Measurements from ENCODE around the gene PTPRQ.
"Not testable (repeated sequence)": the region's sequence is repeated elsewhere in the genome, so short reads cannot be mapped to it uniquely, and the experiment has no call there.

PTPRQ gene

GRCh38 chr12:80659512-80660063 is 215.6 kb downstream of the PTPRQ start:
- DNase-seq, result no peak

- no peak for DNase-seq
Observed at GRCh38 chr12:80662586-80662985, 218.6 kb downstream of the PTPRQ start.

- DNase-seq, result no peak
Observed at GRCh38 chr12:80670214-80670613, 226.2 kb downstream of the PTPRQ start.

DNA sequence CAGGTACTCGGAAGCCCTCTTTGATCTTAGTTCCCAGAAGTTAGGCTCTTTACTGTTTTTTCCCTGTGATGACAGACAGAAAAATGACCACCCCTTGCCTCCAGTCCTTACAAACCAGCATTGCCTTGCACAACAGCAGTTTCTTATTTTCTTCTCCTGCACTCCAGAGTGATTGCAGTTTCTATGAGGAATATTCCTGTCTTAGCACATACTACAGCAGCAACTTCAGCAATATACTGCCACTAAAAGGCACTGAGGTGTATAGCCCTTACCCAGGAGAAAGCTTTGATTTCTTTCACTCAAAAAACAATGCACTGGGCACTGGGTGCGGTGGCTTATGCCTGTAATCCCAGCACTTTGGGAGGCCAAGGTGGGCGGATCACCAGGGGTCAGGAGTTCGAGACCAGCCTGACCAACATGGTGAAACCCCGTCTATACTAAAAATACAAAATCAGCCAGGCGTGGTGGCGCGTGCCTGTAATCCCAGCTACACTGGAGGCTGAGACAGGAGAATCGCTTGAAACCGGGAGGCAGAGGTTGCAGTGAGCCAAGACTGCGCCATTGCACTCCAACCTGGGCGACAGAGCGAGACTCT is 232.1 kb downstream of the PTPRQ start:
- DNase-seq, result not testable (repeated sequence)

DNA sequence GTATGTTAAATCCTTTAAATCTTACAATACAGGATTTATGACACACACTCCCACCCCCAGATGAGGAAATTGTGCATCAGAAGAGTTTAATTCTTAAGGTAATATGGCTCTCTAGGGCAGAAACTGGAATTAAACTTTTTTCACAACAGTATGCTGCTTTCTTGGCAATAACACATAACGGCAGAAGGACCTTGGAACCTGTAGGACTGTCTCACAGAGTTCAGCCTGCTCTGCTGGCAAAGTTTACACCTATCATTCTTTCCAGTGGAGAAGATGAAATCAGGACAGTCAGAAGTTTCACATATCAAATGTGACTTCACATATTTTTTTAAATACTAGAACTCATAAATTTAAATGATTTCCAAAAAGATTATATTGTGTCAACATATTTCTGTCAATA is 232.8 kb downstream of the PTPRQ start:
- DNase-seq, result no peak

GRCh38 chr12:80677994-80678393 is 234.0 kb downstream of the PTPRQ start:
- DNase-seq, result no peak

- no peak for DNase-seq
Observed at GRCh38 chr12:80679346-80680131, 235.5 kb downstream of the PTPRQ start.

DNA sequence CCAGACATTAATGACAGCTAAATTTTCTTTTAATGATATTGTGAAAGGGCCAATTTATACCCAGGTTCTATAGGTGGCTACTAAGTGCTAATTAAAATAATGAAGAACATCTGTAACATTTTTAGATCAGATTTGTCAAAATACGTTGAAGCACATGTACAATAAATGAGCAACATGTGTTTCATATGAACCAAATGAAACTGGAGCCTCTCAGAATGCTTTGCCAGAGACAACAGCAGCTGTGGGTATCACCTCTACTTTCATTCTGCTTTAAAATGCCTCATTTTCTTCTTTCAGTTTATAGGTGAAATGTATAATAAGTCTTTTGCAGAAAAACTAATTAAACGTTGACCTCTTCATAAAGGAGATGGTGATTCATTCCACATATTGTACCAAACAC is 237.3 kb downstream of the PTPRQ start:
- no peak for DNase-seq

GRCh38 chr12:80681786-80682185 is 237.8 kb downstream of the PTPRQ start:
- no peak for DNase-seq

GRCh38 chr12:80684077-80684495 is 240.1 kb downstream of the PTPRQ start:
- DNase-seq, result no peak

- DNase-seq, result no peak
Observed at GRCh38 chr12:80690090-80690489, 246.1 kb downstream of the PTPRQ start.

DNA sequence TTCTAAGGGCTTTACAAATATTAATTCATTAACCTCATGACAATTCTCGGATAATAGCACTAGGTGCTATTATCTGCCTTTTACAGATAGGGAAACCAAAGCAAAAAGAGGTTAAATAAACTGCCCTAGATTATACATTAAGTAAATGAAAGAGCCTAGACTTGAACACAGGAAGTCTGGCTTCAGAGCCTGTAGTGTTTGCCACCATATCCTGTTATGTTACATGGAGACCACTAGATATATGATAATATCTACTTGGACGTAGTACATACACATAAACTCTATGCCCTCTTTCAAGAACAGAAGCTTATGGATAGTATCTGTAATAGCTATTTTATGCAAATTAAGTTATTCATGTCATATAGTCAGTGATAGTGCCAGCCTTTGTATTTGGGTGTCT is 246.5 kb downstream of the PTPRQ start:
- no peak for DNase-seq

DNA sequence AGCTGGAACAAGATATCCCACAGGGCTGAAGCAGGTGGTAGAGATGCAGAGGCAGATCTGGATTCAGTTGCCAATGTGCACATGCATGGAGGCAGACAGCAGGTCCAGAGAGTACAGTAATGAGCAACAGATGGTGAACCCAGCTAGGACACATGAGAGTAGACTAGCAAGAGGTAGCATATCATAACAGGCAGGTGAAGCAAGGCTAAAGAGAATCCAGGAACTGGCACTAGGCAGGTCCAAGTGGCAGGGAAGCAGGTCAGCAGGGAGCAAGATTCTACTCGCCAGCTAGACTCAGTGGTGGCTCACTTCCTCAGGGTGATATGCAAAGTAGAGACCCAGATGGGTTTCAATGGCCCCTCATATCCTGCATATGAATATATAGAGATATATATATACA is 248.1 kb downstream of the PTPRQ start:
- DNase-seq, result no peak

DNA sequence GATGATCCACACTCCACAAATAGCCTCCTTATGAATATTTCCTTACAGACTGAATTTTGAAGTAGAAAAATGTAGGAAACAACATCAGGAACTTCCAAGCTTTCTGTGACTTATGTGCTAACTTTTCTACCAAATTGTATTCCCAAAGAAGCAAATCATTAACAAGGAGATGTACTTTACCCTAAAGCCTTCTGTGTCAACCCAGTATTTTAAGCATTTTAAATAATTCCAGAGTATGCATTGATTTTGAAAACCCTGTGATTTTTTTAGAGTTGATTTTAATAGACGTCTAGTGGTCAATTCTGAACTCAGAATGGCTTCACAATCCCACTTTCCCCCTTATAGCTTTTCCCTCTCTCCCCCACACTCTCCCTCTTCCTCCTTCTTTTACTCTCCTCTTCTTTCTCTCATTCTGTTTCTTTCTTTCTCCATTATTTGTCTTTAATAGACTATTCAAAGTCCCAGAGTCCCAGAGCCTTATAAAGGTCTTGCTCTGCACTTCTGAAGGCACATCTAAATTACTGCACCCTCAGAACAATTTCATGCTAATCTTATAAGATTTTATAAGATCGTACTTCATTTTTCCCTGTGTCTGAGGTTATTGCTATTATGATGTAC is 253.3 kb downstream of the PTPRQ start:
- DNase-seq, result no peak

GRCh38 chr12:80698256-80698655 is 254.2 kb downstream of the PTPRQ start:
- no peak for DNase-seq

DNA sequence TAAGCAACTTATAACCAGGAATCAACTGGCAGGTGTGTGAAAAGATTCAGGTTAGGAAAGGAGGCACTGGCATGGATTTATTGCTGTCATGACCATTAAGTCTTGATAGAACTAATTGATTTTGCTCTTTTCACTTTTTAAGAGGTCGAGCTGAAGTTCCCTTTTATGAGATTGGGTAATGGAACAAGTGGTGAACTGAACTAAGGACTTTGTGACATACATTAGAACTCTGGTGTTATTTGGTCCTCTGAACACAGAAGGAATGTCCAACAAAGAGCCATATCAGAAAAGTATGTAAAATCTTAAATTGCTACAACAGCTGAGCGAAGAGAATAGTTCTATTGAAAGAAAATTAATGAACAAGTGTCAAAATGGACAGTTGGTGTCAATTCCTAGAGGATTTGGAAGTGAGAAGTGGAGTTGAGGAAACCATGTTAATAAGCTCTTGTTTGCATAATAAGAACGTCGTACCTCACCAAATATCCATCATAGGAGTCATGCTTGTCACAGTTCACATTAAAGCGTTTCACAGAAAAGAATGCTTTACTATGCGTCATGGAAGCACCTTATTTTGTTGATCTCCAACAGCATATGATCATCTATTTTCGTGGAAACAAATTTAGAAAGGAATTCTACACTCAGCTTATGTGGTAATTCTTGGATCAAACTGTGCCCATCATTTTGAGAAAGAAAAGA is 255.0 kb downstream of the PTPRQ start:
- DNase-seq, result no peak

DNA sequence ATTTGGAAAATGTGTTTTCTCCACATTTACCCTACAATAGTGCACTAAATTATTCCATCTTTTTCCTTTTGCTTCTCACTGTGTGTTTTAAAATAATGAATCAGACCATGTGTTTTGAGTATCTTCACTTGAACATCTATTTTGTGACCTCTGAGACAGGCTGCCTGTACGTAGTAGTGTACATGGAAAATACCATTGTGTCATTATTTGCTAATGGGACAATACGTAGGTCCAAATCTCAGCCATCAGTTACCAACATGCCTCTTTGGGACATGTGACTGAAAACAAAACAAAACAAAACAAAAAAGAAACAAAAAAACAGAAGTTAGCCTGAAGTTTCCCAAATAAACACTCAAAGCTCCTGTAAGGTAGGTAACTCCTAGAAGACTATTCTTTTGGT is 256.3 kb downstream of the PTPRQ start:
- DNase-seq, result no peak

- no peak for DNase-seq
Observed at GRCh38 chr12:80701388-80701787, 257.4 kb downstream of the PTPRQ start.

DNA sequence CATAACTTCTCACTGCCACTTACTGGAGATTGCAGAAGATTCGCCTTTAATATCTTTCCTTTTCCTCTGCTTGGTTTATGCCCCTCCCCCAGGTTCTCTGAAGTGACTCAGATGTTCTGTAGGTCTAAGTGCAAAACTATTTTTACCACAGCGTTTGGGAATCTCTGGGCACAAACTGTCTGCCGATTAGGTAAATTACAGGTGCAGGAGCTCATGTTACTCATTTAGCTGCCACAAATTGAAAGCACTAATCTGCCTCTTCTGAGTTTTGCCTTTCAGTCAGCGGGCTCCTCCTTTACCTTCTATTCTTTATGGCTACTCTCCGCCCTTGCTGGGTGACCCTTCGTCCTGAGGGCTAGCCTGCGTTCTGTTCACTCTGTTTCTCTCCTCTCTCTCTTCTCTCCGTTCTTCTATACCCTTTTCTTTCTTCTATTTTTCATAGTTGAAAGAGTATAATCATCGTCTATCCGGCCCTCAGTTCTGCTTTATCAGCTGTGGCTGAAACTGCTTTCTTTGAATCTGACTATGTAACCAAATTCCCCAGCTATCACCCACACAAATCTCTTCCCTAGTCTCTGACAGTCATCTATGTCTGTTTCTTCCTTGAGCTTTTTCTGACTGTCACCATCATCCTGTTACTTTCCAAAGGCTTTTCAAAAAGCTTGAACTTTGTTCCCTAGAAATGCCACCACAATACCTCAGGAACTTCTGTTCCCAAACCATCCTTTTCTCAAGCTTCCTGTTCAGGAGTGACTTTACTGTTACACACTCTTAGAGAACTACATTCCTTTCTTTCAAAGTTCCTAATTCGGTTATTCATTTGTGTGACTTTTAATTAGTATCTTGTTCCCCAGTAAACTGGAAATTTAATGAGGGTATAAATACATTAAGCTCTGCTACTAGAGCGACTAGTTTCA is 259.1 kb downstream of the PTPRQ start:
- no peak for DNase-seq

DNA sequence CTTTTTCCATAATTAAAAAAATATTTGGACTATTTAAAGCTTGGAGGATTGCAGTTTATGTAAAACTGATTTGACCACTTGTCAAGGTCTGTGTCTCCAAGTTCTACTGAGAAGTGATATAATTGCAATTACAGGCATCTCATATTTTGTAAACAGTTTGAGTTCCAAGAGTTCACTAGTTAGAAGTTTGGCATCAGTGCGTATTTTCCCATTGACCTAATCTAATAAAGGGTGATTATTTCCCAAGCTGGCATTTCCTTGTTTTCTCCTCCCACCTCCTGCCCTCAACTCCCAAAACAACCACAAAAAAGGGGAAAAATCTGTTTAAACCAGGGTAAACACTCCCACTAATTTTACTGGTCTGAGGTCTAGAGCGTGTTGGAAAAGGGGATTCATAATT is 260.4 kb downstream of the PTPRQ start:
- no peak for DNase-seq

- DNase-seq, result no peak
Observed at GRCh38 chr12:80707126-80707829, 263.2 kb downstream of the PTPRQ start, which contains the start of gene MYF6. Gene MYF6 (plus strand): TSS chr12:80707634. CDS start chr12:80707720, 86 bp downstream.

All from DMS153 (cell line).